22Rv1 (cell line): ENCODE measurements around the gene NR2C1.

ENCODE experiments used
- ZFX ChIP-seq: fragments of 450-650 bp; IDR thresholded peaks from 2 replicates; pipeline ENCODE4 v1.6.1; 2017; ENCODE audit warnings: antibody characterized with exemption, borderline replicate concordance
- TF ChIP-seq, protein P1 (sequence below): fragments of 450-650 bp; IDR thresholded peaks from 2 replicates; pipeline ENCODE4 v1.5.1; 2017; ENCODE audit warnings: mild to moderate bottlenecking

- TF ChIP-seq, protein P1, sequence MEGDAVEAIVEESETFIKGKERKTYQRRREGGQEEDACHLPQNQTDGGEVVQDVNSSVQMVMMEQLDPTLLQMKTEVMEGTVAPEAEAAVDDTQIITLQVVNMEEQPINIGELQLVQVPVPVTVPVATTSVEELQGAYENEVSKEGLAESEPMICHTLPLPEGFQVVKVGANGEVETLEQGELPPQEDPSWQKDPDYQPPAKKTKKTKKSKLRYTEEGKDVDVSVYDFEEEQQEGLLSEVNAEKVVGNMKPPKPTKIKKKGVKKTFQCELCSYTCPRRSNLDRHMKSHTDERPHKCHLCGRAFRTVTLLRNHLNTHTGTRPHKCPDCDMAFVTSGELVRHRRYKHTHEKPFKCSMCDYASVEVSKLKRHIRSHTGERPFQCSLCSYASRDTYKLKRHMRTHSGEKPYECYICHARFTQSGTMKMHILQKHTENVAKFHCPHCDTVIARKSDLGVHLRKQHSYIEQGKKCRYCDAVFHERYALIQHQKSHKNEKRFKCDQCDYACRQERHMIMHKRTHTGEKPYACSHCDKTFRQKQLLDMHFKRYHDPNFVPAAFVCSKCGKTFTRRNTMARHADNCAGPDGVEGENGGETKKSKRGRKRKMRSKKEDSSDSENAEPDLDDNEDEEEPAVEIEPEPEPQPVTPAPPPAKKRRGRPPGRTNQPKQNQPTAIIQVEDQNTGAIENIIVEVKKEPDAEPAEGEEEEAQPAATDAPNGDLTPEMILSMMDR, result no peak
- TF ChIP-seq ZFX, result no peak
Observed at GRCh38 chr12:95037906-95038305, 35.5 kb downstream of the NR2C1 start.
